Measurements from ENCODE around the gene PPP4R2.

DNA sequence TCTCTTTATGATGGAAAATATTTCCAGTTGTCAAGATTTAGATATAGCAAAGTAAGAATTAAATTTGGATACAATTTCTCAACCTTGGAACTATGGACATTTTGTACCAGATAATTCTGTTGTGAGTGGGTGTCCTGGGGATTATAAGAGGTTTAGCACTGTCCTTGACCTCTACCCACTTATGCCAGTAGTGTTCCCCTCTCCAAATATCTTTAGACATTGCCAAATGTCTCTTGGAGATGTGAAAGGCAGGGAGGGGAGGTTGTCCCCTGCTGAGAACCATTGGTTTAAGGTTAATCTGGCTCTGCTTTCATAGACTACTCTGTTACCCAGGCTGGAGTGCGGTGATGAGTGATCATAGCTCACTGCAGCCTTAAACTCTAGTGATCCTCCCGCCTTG is 64.8 kb downstream of the PPP4R2 start, which contains the start of gene EBLN2:
- TF ChIP-seq POLR2A (IDR thresholded peaks at IDR 0.05): no peak
- TF ChIP-seq, protein P1, sequence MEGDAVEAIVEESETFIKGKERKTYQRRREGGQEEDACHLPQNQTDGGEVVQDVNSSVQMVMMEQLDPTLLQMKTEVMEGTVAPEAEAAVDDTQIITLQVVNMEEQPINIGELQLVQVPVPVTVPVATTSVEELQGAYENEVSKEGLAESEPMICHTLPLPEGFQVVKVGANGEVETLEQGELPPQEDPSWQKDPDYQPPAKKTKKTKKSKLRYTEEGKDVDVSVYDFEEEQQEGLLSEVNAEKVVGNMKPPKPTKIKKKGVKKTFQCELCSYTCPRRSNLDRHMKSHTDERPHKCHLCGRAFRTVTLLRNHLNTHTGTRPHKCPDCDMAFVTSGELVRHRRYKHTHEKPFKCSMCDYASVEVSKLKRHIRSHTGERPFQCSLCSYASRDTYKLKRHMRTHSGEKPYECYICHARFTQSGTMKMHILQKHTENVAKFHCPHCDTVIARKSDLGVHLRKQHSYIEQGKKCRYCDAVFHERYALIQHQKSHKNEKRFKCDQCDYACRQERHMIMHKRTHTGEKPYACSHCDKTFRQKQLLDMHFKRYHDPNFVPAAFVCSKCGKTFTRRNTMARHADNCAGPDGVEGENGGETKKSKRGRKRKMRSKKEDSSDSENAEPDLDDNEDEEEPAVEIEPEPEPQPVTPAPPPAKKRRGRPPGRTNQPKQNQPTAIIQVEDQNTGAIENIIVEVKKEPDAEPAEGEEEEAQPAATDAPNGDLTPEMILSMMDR (IDR thresholded peaks at IDR 0.05): no peak
